HL-60 (cell line): ENCODE results near the gene PARD3.

Experiments
- DNase-seq, 2 experiments: peaks; one replicate each; pipeline ENCODE4 v3.0.0-alpha.2; 2010 to 2020; ENCODE audit warnings: low read depth in 1 of 2, low spot score in 1 of 2
- H3K27ac ChIP-seq: fragments of 250-450 bp; sonication (Bioruptor Pico); replicated peaks from 2 replicates; pipeline ENCODE4 v1.5.1; 2020; ENCODE audit warnings: mild to moderate bottlenecking, moderate library complexity
- H3K27me3 ChIP-seq: fragments of 250-450 bp; sonication (Bioruptor Pico); 2 replicates; pipeline ENCODE4 v1.5.1; 2021; ENCODE audit warnings: mild to moderate bottlenecking, moderate library complexity; ENCODE audit not compliant: insufficient read depth, poor library complexity, severe bottlenecking
- H3K4me3 ChIP-seq: replicated peaks from 2 replicates; pipeline ENCODE4 v1.5.1; 2011; ENCODE audit warnings: mild to moderate bottlenecking, control low read depth, low read length; ENCODE audit not compliant: insufficient read depth
- CTCF ChIP-seq: IDR thresholded peaks from one replicate; pipeline ENCODE4 v1.5.1; 2011; ENCODE audit warnings: low read length, control low read depth, inconsistent platforms; ENCODE audit not compliant: insufficient read depth
- GABPA ChIP-seq: IDR thresholded peaks from 2 replicates; pipeline ENCODE4 v1.6.1; 2012; ENCODE audit warnings: low read depth
- POLR2AphosphoS5 ChIP-seq: IDR thresholded peaks from 2 replicates; pipeline ENCODE4 v1.6.1; 2012; ENCODE audit warnings: low read depth
- REST ChIP-seq: IDR thresholded peaks from 2 replicates; pipeline ENCODE4 v1.6.1; 2012; ENCODE audit warnings: low read depth; ENCODE audit not compliant: insufficient replicate concordance
- SPI1 ChIP-seq: IDR thresholded peaks from 2 replicates; pipeline ENCODE4 v1.6.1; 2012; ENCODE audit warnings: low read depth, mild to moderate bottlenecking, borderline replicate concordance

Gene PARD3

GRCh38 chr10:34348917-34349485 lies 466.1 kb downstream of the PARD3 start:
- TF ChIP-seq REST = no peak
- no peak for TF ChIP-seq SPI1
- TF ChIP-seq GABPA = no peak
- no peak for TF ChIP-seq POLR2AphosphoS5
- no peak for TF ChIP-seq CTCF
- Histone ChIP-seq H3K27ac (no peak overlapping the region), H3K27me3 (no peaks in the 10 kb centered on the region), H3K4me3 (no peak overlapping the region)
- no peak for DNase-seq

- DNase-seq = no peak
- H3K4me3 ChIP-seq = no peak overlapping the region
- no peaks in the 10 kb centered on the region for H3K27me3 ChIP-seq
- H3K27ac ChIP-seq = no peak overlapping the region
- TF ChIP-seq CTCF = no peak
- no peak for TF ChIP-seq SPI1
- no peak for TF ChIP-seq POLR2AphosphoS5
- TF ChIP-seq REST = no peak
- TF ChIP-seq GABPA = no peak
Observed at GRCh38 chr10:34348021-34348420, 467.1 kb downstream of the PARD3 start.

- TF ChIP-seq REST (no peak), GABPA (no peak), POLR2AphosphoS5 (no peak), SPI1 (no peak), CTCF (no peak)
- DNase-seq = no peak
- Histone ChIP-seq H3K27me3 (no peaks in the 10 kb centered on the region), H3K4me3 (no peak overlapping the region), H3K27ac (no peak overlapping the region)
Observed at GRCh38 chr10:34347131-34347530, 468.0 kb downstream of the PARD3 start.
